ENCODE data around the gene KBTBD2.
"Not testable (repeated sequence)": the region's sequence is repeated elsewhere in the genome, so short reads cannot be mapped to it uniquely, and the experiment has no call there.

The KBTBD2 gene

DNA sequence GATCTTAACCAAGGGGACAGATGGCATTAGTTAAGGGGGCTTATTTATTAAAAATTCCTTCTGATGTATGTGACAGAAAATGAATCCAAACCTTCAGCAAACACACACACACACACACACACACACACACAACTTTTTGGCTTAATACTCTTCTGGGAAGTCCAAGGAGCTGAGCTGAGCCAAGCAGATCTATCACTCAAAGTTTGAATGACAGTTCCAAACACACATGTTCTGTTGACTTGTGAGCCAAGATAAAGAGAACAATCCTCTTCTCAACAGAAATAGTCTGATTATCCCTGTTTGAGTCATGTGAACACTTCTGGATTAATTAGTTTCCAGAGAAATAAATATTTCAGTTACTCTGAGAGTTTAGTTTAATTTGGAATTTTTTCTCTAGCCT is 31.5 kb downstream of the KBTBD2 start:
- no peak overlapping the region for H3K27ac ChIP-seq (replicated peaks)
- no peak for DNase-seq (ENCODE audit: low read depth in 1 of 2, low spot score in 1 of 2)
- no peak for TF ChIP-seq CTCF (IDR thresholded peaks at IDR 0.05; ENCODE audit: insufficient read depth, low read length)
- TF ChIP-seq SPI1 (IDR thresholded peaks at IDR 0.05; ENCODE audit: borderline replicate concordance, low read depth) = no peak
- no peak for TF ChIP-seq POLR2AphosphoS5 (IDR thresholded peaks at IDR 0.05; ENCODE audit: low read depth)
- no peak for TF ChIP-seq GABPA (IDR thresholded peaks at IDR 0.05; ENCODE audit: low read depth)
- TF ChIP-seq REST (IDR thresholded peaks at IDR 0.05; ENCODE audit: insufficient replicate concordance, low read depth) = no peak
- H3K27me3 ChIP-seq (ENCODE audit: insufficient read depth, poor library complexity, severe bottlenecking) = no peaks in the 10 kb centered on the region
- no peak overlapping the region for H3K4me3 ChIP-seq (replicated peaks; ENCODE audit: insufficient read depth, low read length)

DNA sequence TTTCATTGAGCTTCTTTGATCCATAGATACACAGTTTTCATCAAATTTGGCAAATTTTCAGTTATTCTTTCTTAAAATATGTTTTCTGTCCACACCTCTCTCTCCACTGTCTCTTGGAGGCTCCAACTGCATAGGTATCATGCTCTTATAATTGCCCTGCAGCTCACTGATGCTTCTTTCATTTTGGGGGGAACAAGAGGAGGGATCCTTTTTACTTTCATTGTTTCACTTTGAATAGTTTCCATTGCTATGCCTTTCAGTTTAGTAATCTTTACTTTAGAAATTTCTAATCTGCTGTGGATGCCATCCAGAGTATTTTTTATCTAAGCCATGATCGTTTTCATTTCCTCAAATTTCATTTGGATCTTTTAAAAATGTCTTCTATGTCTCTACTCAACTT is 32.9 kb downstream of the KBTBD2 start:
- DNase-seq (ENCODE audit: low read depth in 1 of 2, low spot score in 1 of 2) = no peak
- Histone ChIP-seq H3K4me3 (replicated peaks; ENCODE audit: insufficient read depth, low read length) (no peak overlapping the region), H3K27ac (replicated peaks) (no peak overlapping the region), H3K27me3 (ENCODE audit: insufficient read depth, poor library complexity, severe bottlenecking) (no peaks in the 10 kb centered on the region)
- TF ChIP-seq CTCF (IDR thresholded peaks at IDR 0.05; ENCODE audit: insufficient read depth, low read length) (no peak), SPI1 (IDR thresholded peaks at IDR 0.05; ENCODE audit: borderline replicate concordance, low read depth) (no peak), POLR2AphosphoS5 (IDR thresholded peaks at IDR 0.05; ENCODE audit: low read depth) (no peak), REST (IDR thresholded peaks at IDR 0.05; ENCODE audit: insufficient replicate concordance, low read depth) (no peak), GABPA (IDR thresholded peaks at IDR 0.05; ENCODE audit: low read depth) (no peak)

DNA sequence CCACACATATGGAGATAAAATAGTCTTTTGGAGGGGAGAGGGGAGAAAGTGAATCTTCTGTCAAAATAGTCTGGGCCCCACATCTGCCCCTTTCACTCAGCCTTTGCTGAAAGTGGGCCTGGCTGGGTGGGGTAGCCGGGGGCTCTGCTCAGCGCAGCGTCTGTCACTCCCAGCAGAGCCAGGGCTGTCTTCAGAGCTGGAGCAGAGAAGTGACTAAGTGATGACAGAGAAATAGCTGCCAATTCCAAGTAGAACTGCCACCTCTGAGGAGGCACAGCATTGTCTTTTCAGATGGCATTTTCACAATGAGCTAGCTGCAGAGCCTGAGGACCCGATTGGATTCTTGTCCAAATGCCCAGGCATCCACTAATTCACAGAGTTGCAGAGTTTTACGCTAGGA is 34.5 kb downstream of the KBTBD2 start:
- H3K27me3 ChIP-seq (ENCODE audit: insufficient read depth, poor library complexity, severe bottlenecking); DNase-seq (ENCODE audit: low read depth in 1 of 2, low spot score in 1 of 2); H3K4me3 ChIP-seq (replicated peaks; ENCODE audit: insufficient read depth, low read length); H3K27ac ChIP-seq (replicated peaks): not testable (repeated sequence)

GRCh38 chr7:32855837-32856775 is 35.5 kb downstream of the KBTBD2 start:
- H3K27me3 ChIP-seq (ENCODE audit: insufficient read depth, poor library complexity, severe bottlenecking); DNase-seq (ENCODE audit: low read depth in 1 of 2, low spot score in 1 of 2); H3K4me3 ChIP-seq (replicated peaks; ENCODE audit: insufficient read depth, low read length); H3K27ac ChIP-seq (replicated peaks): not testable (repeated sequence)

- H3K4me3 ChIP-seq (replicated peaks; ENCODE audit: insufficient read depth, low read length); DNase-seq (ENCODE audit: low read depth in 1 of 2, low spot score in 1 of 2); H3K27me3 ChIP-seq (ENCODE audit: insufficient read depth, poor library complexity, severe bottlenecking); H3K27ac ChIP-seq (replicated peaks): not testable (repeated sequence)
Observed at GRCh38 chr7:32850654-32851053, 40.9 kb downstream of the KBTBD2 start.

GRCh38 chr7:32848655-32849054 is 42.9 kb downstream of the KBTBD2 start:
- H3K4me3 ChIP-seq (replicated peaks; ENCODE audit: insufficient read depth, low read length); DNase-seq (ENCODE audit: low read depth in 1 of 2, low spot score in 1 of 2); H3K27me3 ChIP-seq (ENCODE audit: insufficient read depth, poor library complexity, severe bottlenecking); H3K27ac ChIP-seq (replicated peaks): not testable (repeated sequence)
